K562 (cell line): ENCODE data around the gene FARP2. TPM values are rescaled to one million over a fixed set of nuclear protein-coding genes. Genes with fewer than 3 reads are reported as not detected.

ENCODE experiments used
- ATAC-seq: fragments of 200-7000 bp; cut with Tn5 transposase; 3 replicates; pipeline ENCODE4 v1.9.1; 2020; ENCODE audit warnings: moderate library complexity
- BruUV-seq: library from RNA; stranded (reverse); fragments of 400-500 nt; replicated peaks from 2 replicates; lab custom pipeline; 2021; lab: Mats Ljungman, UMichigan
- CTCF ChIA-PET: fragments of 300-600 bp; formaldehyde crosslinking; extraction: SDS; loops from one replicate; lab custom pipeline; 2021; ENCODE audit warnings: low intra/inter-chr PET ratio; lab: Yijun Ruan, JAX
- POLR2A ChIA-PET: fragments of 300-600, 350-650 bp; sonication (Branson Sonifier 250); formaldehyde crosslinking; extraction: SDS; loops from one replicate; lab custom pipeline; 2021; ENCODE audit warnings: antibody characterized with exemption, inconsistent platforms; lab: Yijun Ruan, JAX
- DNase-seq, 4 experiments: peaks; one replicate each; pipeline versions ENCODE4 v3.0.0 to v3.0.0-alpha.2; 2011 to 2018; ENCODE audit warnings: low spot score in 3 of 4, mixed read lengths in 3 of 4; ENCODE audit errors: extremely low read depth in 1 of 4
- FAIRE-seq: peaks from 2 replicates; lab custom pipeline; 2011; peaks lifted over from hg19 to GRCh38; lab: Jason Lieb, UNC
- H2AFZ ChIP-seq: 2 replicates; pipeline ENCODE4 v1.6.0; 2011; ENCODE audit warnings: low read depth, low read length, control low read depth, inconsistent platforms
- H3K27ac ChIP-seq: fragments of 200-600 bp; 3 replicates; pipeline ENCODE4 v1.8.0; 2011; ENCODE audit warnings: low read depth, mild to moderate bottlenecking, control low read depth, inconsistent platforms, low read length, moderate library complexity, mixed read lengths; ENCODE audit errors: extremely low read depth
- H3K27me3 ChIP-seq, 2 experiments: fragments of 300-600 bp in 1 of 2; 2 replicates in 1 of 2; 3 replicates in 1 of 2; pipeline versions ENCODE4 v1.6.0 to v1.8.0; 2011; ENCODE audit warnings: inconsistent platforms in 2 of 2, low read length in 2 of 2, mild to moderate bottlenecking in 1 of 2, mixed read lengths in 1 of 2, moderate library complexity in 1 of 2; ENCODE audit not compliant: control insufficient read depth in 2 of 2, insufficient read depth in 2 of 2
- H3K36me3 ChIP-seq: fragments of 300-600 bp; 3 replicates; pipeline ENCODE4 v1.8.0; 2011; ENCODE audit warnings: mild to moderate bottlenecking, low read length, inconsistent platforms; ENCODE audit not compliant: control insufficient read depth, insufficient read depth
- H3K4me1 ChIP-seq, 2 experiments: fragments of 200-600 bp in 1 of 2; replicated peaks in 1 of 2; 2 replicates in 1 of 2; 3 replicates in 1 of 2; pipeline versions ENCODE4 v1.5.1 to v1.8.0; 2011; ENCODE audit warnings: inconsistent platforms in 2 of 2, low read length in 2 of 2, mild to moderate bottlenecking in 1 of 2, mixed read lengths in 1 of 2, moderate library complexity in 1 of 2; ENCODE audit not compliant: control insufficient read depth in 2 of 2, insufficient read depth in 2 of 2
- H3K4me2 ChIP-seq: 2 replicates; pipeline ENCODE4 v1.6.1; 2011; ENCODE audit warnings: low read length, control low read depth, inconsistent platforms, mixed read lengths; ENCODE audit not compliant: insufficient read depth
- H3K4me3 ChIP-seq: fragments of 200-600 bp; sonication (generic), shearing (Covaris generic); 2 replicates; pipeline ENCODE4 v1.5.1; 2016; ENCODE audit warnings: control low read depth, inconsistent platforms
- H3K79me2 ChIP-seq: fragments of 200-600 bp; 3 replicates; pipeline ENCODE4 v1.8.0; 2011; ENCODE audit warnings: low read length, inconsistent platforms; ENCODE audit not compliant: control insufficient read depth, insufficient read depth
- H3K9ac ChIP-seq, 2 experiments: 2 replicates each; pipeline versions ENCODE4 v1.6.0 to v1.6.1; 2011; ENCODE audit warnings: low read depth in 2 of 2, low read length in 2 of 2, control low read depth in 1 of 2, inconsistent platforms in 1 of 2, mild to moderate bottlenecking in 1 of 2, mixed read lengths in 1 of 2; ENCODE audit not compliant: insufficient read depth in 1 of 2
- H3K9me1 ChIP-seq: one replicate; pipeline ENCODE4 v1.6.0; 2011; ENCODE audit warnings: inconsistent platforms, mild to moderate bottlenecking, low read length, moderate library complexity; ENCODE audit not compliant: control insufficient read depth, insufficient read depth
- H3K9me3 ChIP-seq: replicated peaks from 2 replicates; pipeline ENCODE4 v1.5.1; 2011; ENCODE audit warnings: low read depth, low read length, inconsistent platforms; ENCODE audit not compliant: control insufficient read depth, insufficient read depth
- H4K20me1 ChIP-seq: replicated peaks from 2 replicates; pipeline ENCODE4 v1.6.1; 2011; ENCODE audit warnings: low read length, inconsistent platforms, mixed read lengths; ENCODE audit not compliant: control insufficient read depth, insufficient read depth
- BHLHE40 ChIP-seq: IDR thresholded peaks from 2 replicates; pipeline ENCODE4 v1.6.1; 2011; ENCODE audit warnings: low read length, improper control_type of control experiment
- CREM ChIP-seq: IDR thresholded peaks from 2 replicates; pipeline ENCODE4 v1.6.1; 2014; ENCODE audit warnings: antibody characterized with exemption, low read depth
- REST ChIP-seq, 2 experiments: fragments of 450-650 bp; formaldehyde crosslinking in 1 of 2; IDR thresholded peaks; 2 replicates each; pipeline versions ENCODE4 v1.4.0 to v1.6.1; 2014 to 2020; ENCODE audit warnings: mild to moderate bottlenecking in 2 of 2, borderline replicate concordance in 1 of 2, low read depth in 1 of 2
- ZBTB33 ChIP-seq: sonication (generic); formaldehyde crosslinking; IDR thresholded peaks from 2 replicates; pipeline ENCODE4 v1.8.1; 2023; ENCODE audit warnings: mild to moderate bottlenecking, missing genetic modification reagents
- WGBS: fragments of 100-300 bp; shearing (Covaris generic); methylation state at CpG from one replicate; pipeline ENCODE4 v1.1.6; 2016; ENCODE audit warnings: low coverage, mixed read lengths; ENCODE audit not compliant: insufficient coverage; ENCODE audit errors: missing lambda C conversion rate; 5-methylcytosine and 5-hydroxymethylcytosine counted together
- in situ Hi-C: fragments of 300-500 bp; cut with MboI; formaldehyde crosslinking; loops from 4 replicates; pipeline ENCODE4 v1.15.0; 2018; ENCODE audit warnings: inconsistent platforms, mixed read lengths
- intact Hi-C: fragments of 100-400 bp; cut with micrococcal nuclease; formaldehyde crosslinking; loops from 2 replicates; pipeline ENCODE4 v1.14.2; 2022
- polyA plus RNA-seq, 8 experiments: library from polyadenylated mRNA; depleted of rRNA in 4 of 8; stranded (reverse) in 5 of 8; unstranded in 3 of 8; fragments of >200 nt; fragmentation: Nextera tagmentation in 2 of 8; fragmentation: Illumina TruSeq in 1 of 8; extraction: Ambion mirVana in 2 of 8; extraction: Trizol in 1 of 8; gene quantifications; 2 replicates each; pipeline versions ENCODE4 v1.2.1 to v1.2.3, GENCODE V29; 2011 to 2014; ENCODE audit warnings: inconsistent platforms in 1 of 8, missing spikeins in 1 of 8
- total RNA-seq, 7 experiments: library from RNA; depleted of rRNA in 6 of 7; stranded (reverse); fragments of >200 nt in 6 of 7; fragmentation: Illumina TruSeq in 2 of 7; extraction: Trizol in 2 of 7; gene quantifications; 2 replicates each; pipeline versions ENCODE4 v1.2.1 to v1.2.3, GENCODE V29; 2011 to 2021; ENCODE audit warnings: low replicate concordance in 1 of 7

The FARP2 gene
- total and polyA plus RNA-seq, 9 of the 15 experiments (the other 6 are each of a cell fraction or from before 2014, with no cell fraction given) = 4.1 to 38.1 (median 21.1) TPM

GRCh38 chr2:241500016-241500415 lies 143.9 kb downstream of the FARP2 start:
- FAIRE-seq = no peak
- no peak for TF ChIP-seq BHLHE40
- no peak for TF ChIP-seq REST (IDR thresholded peaks at IDR 0.05; ENCODE audit: borderline replicate concordance)
- TF ChIP-seq REST (CRISPR knock-in tag; IDR thresholded peaks at IDR 0.05; ENCODE audit: low read depth) = no peak
- TF ChIP-seq ZBTB33 (CRISPR knock-in tag) = no peak
- TF ChIP-seq CREM = no peak
- TF ChIP-seq, all 486 proteins: peak for 0
- in situ Hi-C loops = no loop called here
- WGBS = 92% methylated on average over 7 of the region's 10 CpGs
- ATAC-seq = no peak
- H3K4me3 ChIP-seq = no peak overlapping the region
- H2AFZ ChIP-seq = no peak overlapping the region
- peaks cover 0 to 10% of the 10 kb centered on the region in 2 experiments; a peak in 3 of 5 replicates for H3K4me1 ChIP-seq
- no peak overlapping the region for H3K27ac ChIP-seq
- H4K20me1 ChIP-seq = no peaks in the 10 kb centered on the region
- peaks cover 17% of the 10 kb centered on the region for H3K79me2 ChIP-seq
- BruUV-seq = TSS peak; percentile 26
- H3K27me3 ChIP-seq = no peaks in the 10 kb centered on the region
- H3K9ac ChIP-seq = peak overlapping the region in 1 of 2 experiments; percentile 48; a peak in 1 of 4 replicates
- no peak for DNase-seq
- H3K4me2 ChIP-seq = no peak overlapping the region
- POLR2A ChIA-PET = interaction anchor here (1.0 kb wide), 1 partner anchor 10 kb away, joined by 4 read pairs; no protein-coding TSS in a partner anchor
- H3K9me1 ChIP-seq = no peaks in the 10 kb centered on the region
- CTCF ChIA-PET = no interaction called here
- H3K36me3 ChIP-seq = peaks cover 77% of the 10 kb centered on the region; the same call in 2 of the 3 replicates
- intact Hi-C loops = no loop called here
- no peaks in the 10 kb centered on the region for H3K9me3 ChIP-seq
